H9 (cell line): ENCODE results near the gene EPHA8. TPM values are rescaled to one million over a fixed set of nuclear protein-coding genes. Genes with fewer than 3 reads are reported as not detected.

Source experiments
- DNase-seq: peaks from one replicate; pipeline ENCODE4 v3.0.0-alpha.2; 2017
- H2AFZ ChIP-seq: one replicate; pipeline ENCODE4 v1.6.1; 2013; ENCODE audit warnings: mild to moderate bottlenecking, low read length, control low read depth, moderate library complexity
- H2AK5ac ChIP-seq: 2 replicates; pipeline ENCODE4 v1.6.1; 2013; ENCODE audit warnings: low read length, control low read depth, mixed read lengths; ENCODE audit not compliant: insufficient read length
- H2BK120ac ChIP-seq: one replicate; pipeline ENCODE4 v1.6.1; 2013; ENCODE audit warnings: low read depth, mild to moderate bottlenecking, low read length, control low read depth, inconsistent platforms; ENCODE audit not compliant: poor library complexity, severe bottlenecking
- H2BK12ac ChIP-seq: 2 replicates; pipeline ENCODE4 v1.6.1; 2013; ENCODE audit warnings: low read length, control low read depth, mixed read lengths, low read depth; ENCODE audit not compliant: insufficient read length
- H2BK15ac ChIP-seq: 2 replicates; pipeline ENCODE4 v1.6.1; 2013; ENCODE audit warnings: low read depth, low read length, control low read depth
- H2BK20ac ChIP-seq: one replicate; pipeline ENCODE4 v1.6.1; 2013; ENCODE audit warnings: low read depth, mild to moderate bottlenecking, low read length, control low read depth, inconsistent platforms; ENCODE audit not compliant: poor library complexity, severe bottlenecking
- H2BK5ac ChIP-seq: 2 replicates; pipeline ENCODE4 v1.6.1; 2013; ENCODE audit warnings: low read length, control low read depth, mixed read lengths; ENCODE audit not compliant: insufficient read length
- H3K14ac ChIP-seq: 2 replicates; pipeline ENCODE4 v1.6.1; 2013; ENCODE audit warnings: low read length, control low read depth; ENCODE audit not compliant: insufficient read depth
- H3K18ac ChIP-seq: 2 replicates; pipeline ENCODE4 v1.6.1; 2013; ENCODE audit warnings: low read depth, mild to moderate bottlenecking, mixed read lengths, low read length, control low read depth; ENCODE audit not compliant: insufficient read length
- H3K23ac ChIP-seq: 2 replicates; pipeline ENCODE4 v1.6.1; 2013; ENCODE audit warnings: low read length, control low read depth, mixed read lengths, low read depth; ENCODE audit not compliant: insufficient read length
- H3K23me2 ChIP-seq: 2 replicates; pipeline ENCODE4 v1.6.1; 2013; ENCODE audit warnings: low read depth, mild to moderate bottlenecking, mixed read lengths, low read length, control low read depth; ENCODE audit not compliant: insufficient read length, poor library complexity, severe bottlenecking
- H3K27ac ChIP-seq: 2 replicates; pipeline ENCODE4 v1.5.1; 2013; ENCODE audit warnings: low read length, control low read depth, mixed read lengths, low read depth; ENCODE audit not compliant: insufficient read length
- H3K27me3 ChIP-seq: 2 replicates; pipeline ENCODE4 v1.6.1; 2013; ENCODE audit warnings: low read length, control low read depth, inconsistent platforms; ENCODE audit not compliant: insufficient read depth
- H3K4ac ChIP-seq: 2 replicates; pipeline ENCODE4 v1.6.1; 2013; ENCODE audit warnings: low read depth, mild to moderate bottlenecking, control low read depth, inconsistent platforms, low read length, moderate library complexity
- H3K4me1 ChIP-seq: 2 replicates; pipeline ENCODE4 v1.6.1; 2013; ENCODE audit warnings: low read length, control low read depth, inconsistent platforms; ENCODE audit not compliant: insufficient read depth
- H3K4me2 ChIP-seq: 2 replicates; pipeline ENCODE4 v1.6.1; 2013; ENCODE audit warnings: low read length, control low read depth, mixed read lengths; ENCODE audit not compliant: insufficient read length, insufficient read depth
- H3K56ac ChIP-seq: 2 replicates; pipeline ENCODE4 v1.6.1; 2013; ENCODE audit warnings: low read depth, mild to moderate bottlenecking, mixed read lengths, low read length, control low read depth; ENCODE audit not compliant: insufficient read length
- H3K79me1 ChIP-seq: 2 replicates; pipeline ENCODE4 v1.6.1; 2013; ENCODE audit warnings: low read depth, mild to moderate bottlenecking, moderate library complexity, low read length, control low read depth, inconsistent platforms; ENCODE audit not compliant: insufficient read depth, poor library complexity, severe bottlenecking
- H3K79me2 ChIP-seq: 2 replicates; pipeline ENCODE4 v1.6.1; 2013; ENCODE audit warnings: low read length, control low read depth, inconsistent platforms; ENCODE audit not compliant: insufficient read depth
- H3K9ac ChIP-seq: 2 replicates; pipeline ENCODE4 v1.6.1; 2013; ENCODE audit warnings: low read length, control low read depth, mixed read lengths; ENCODE audit not compliant: insufficient read length; ENCODE audit errors: extremely low read depth
- H3K9me3 ChIP-seq: one replicate; pipeline ENCODE4 v1.6.1; 2013; ENCODE audit warnings: low read depth, low read length, inconsistent platforms; ENCODE audit not compliant: control insufficient read depth
- H3T11ph ChIP-seq: one replicate; pipeline ENCODE4 v1.6.1; 2013; ENCODE audit warnings: mild to moderate bottlenecking, low read length, control low read depth, inconsistent platforms
- H4K20me1 ChIP-seq: one replicate; pipeline ENCODE4 v1.6.1; 2013; ENCODE audit not compliant: control insufficient read depth, insufficient read length, insufficient read depth
- H4K5ac ChIP-seq: 2 replicates; pipeline ENCODE4 v1.6.1; 2013; ENCODE audit warnings: low read depth, mild to moderate bottlenecking, mixed read lengths, low read length, control low read depth; ENCODE audit not compliant: insufficient read length
- H4K8ac ChIP-seq: replicated peaks from 2 replicates; pipeline ENCODE4 v1.6.1; 2013; ENCODE audit warnings: low read length, control low read depth, mixed read lengths, low read depth; ENCODE audit not compliant: insufficient read length
- H4K91ac ChIP-seq: 2 replicates; pipeline ENCODE4 v1.6.1; 2013; ENCODE audit warnings: low read depth, mild to moderate bottlenecking, moderate library complexity, mixed read lengths, low read length, control low read depth; ENCODE audit not compliant: insufficient read length
- H3K27ac Mint-ChIP-seq, 3 experiments: 2 replicates in 2 of 3; 3 replicates in 1 of 3; pipeline ENCODE4 v1.8.0; 2020 to 2021; ENCODE audit warnings: mixed read lengths in 3 of 3, mild to moderate bottlenecking in 1 of 3, moderate library complexity in 1 of 3
- H3K27me3 Mint-ChIP-seq: 2 replicates; pipeline ENCODE4 v1.8.0; 2021; ENCODE audit warnings: low read depth, mild to moderate bottlenecking, moderate library complexity, mixed read lengths
- H3K36me3 Mint-ChIP-seq, 3 experiments: 2 replicates in 2 of 3; 3 replicates in 1 of 3; pipeline ENCODE4 v1.8.0; 2020 to 2021; ENCODE audit warnings: low read depth in 3 of 3, mixed read lengths in 3 of 3; ENCODE audit not compliant: insufficient read depth in 1 of 3
- H3K4me1 Mint-ChIP-seq, 2 experiments: 2 replicates each; pipeline ENCODE4 v1.8.0; 2020; ENCODE audit warnings: mixed read lengths in 2 of 2
- H3K4me3 Mint-ChIP-seq, 2 experiments: 2 replicates in 1 of 2; 3 replicates in 1 of 2; pipeline ENCODE4 v1.8.0; 2020 to 2021; ENCODE audit warnings: mild to moderate bottlenecking in 2 of 2, mixed read lengths in 2 of 2, moderate library complexity in 1 of 2
- H3K9me3 Mint-ChIP-seq, 2 experiments: 2 replicates in 1 of 2; 3 replicates in 1 of 2; pipeline ENCODE4 v1.8.0; 2020; ENCODE audit warnings: mild to moderate bottlenecking in 2 of 2, mixed read lengths in 2 of 2, moderate library complexity in 1 of 2
- CTCF ChIP-seq: fragments of 200-600 bp; sonication (generic); conservative IDR thresholded peaks from 3 replicates; pipeline ENCODE4 v1.8.0; 2021; ENCODE audit warnings: antibody characterized with exemption, mild to moderate bottlenecking
- WGBS: extraction: QIAGEN DNeasy Blood & Tissue Kit; methylation state at CpG from one replicate; pipeline ENCODE4 v1.1.7; 2013; ENCODE audit warnings: missing lambda C conversion rate, low lambda C conversion rate, mixed read lengths; ENCODE audit not compliant: insufficient read length; ENCODE audit errors: extremely low coverage; 5-methylcytosine and 5-hydroxymethylcytosine counted together
- total RNA-seq: library from RNA; stranded (reverse); gene quantifications from 2 replicates; pipeline ENCODE4 v1.2.1, GENCODE V29; 2021

The EPHA8 gene
- total RNA-seq, 1 experiment from 2014 or later, result 3.4 TPM

GRCh38 chr1:22619252-22619651 lies 56.0 kb downstream of the EPHA8 start:
- Histone ChIP-seq H2BK120ac (no peak overlapping the region), H2BK15ac (no peak overlapping the region), H3K4me2 (no peak overlapping the region), H3K23me2 (no peaks in the 10 kb centered on the region), H2AFZ (no peak overlapping the region), H2BK12ac (no peak overlapping the region), H2AK5ac (no peak overlapping the region), H3K14ac (no peak overlapping the region), H3K27me3 (no peaks in the 10 kb centered on the region), H3K4me1 (no peaks in the 10 kb centered on the region; the same call in 1 of the 2 replicates), H3T11ph (no peak overlapping the region), H3K9ac (no peak overlapping the region), H2BK5ac (no peak overlapping the region), H3K27ac (no peak overlapping the region), H4K91ac (no peak overlapping the region), H4K8ac (no peak overlapping the region), H3K23ac (no peak overlapping the region), H2BK20ac (no peak overlapping the region), H3K79me2 (no peaks in the 10 kb centered on the region), H3K18ac (no peak overlapping the region), H4K20me1 (no peaks in the 10 kb centered on the region), H4K5ac (no peak overlapping the region), H3K4ac (no peak overlapping the region), H3K79me1 (no peaks in the 10 kb centered on the region), H3K9me3 (no peaks in the 10 kb centered on the region), H3K56ac (no peak overlapping the region)
- no peak for TF ChIP-seq CTCF
- H3K9me3 Mint-ChIP-seq, result no peaks in the 10 kb centered on the region; a peak in 1 of 5 replicates
- no peaks in the 10 kb centered on the region for H3K36me3 Mint-ChIP-seq
- no CpG with 5 or more reads among the region's 7 CpGs for WGBS
- DNase-seq, result no peak
- peaks cover 7 to 19% of the 10 kb centered on the region in 2 experiments for H3K4me1 Mint-ChIP-seq
- H3K27me3 Mint-ChIP-seq, result peaks cover 21% of the 10 kb centered on the region
- H3K27ac Mint-ChIP-seq, result no peak overlapping the region
- no peak overlapping the region for H3K4me3 Mint-ChIP-seq
